Measurements from ENCODE around the gene RPL13.
"Not testable (repeated sequence)": the region's sequence is repeated elsewhere in the genome, so short reads cannot be mapped to it uniquely, and the experiment has no call there.

The RPL13 gene

DNA sequence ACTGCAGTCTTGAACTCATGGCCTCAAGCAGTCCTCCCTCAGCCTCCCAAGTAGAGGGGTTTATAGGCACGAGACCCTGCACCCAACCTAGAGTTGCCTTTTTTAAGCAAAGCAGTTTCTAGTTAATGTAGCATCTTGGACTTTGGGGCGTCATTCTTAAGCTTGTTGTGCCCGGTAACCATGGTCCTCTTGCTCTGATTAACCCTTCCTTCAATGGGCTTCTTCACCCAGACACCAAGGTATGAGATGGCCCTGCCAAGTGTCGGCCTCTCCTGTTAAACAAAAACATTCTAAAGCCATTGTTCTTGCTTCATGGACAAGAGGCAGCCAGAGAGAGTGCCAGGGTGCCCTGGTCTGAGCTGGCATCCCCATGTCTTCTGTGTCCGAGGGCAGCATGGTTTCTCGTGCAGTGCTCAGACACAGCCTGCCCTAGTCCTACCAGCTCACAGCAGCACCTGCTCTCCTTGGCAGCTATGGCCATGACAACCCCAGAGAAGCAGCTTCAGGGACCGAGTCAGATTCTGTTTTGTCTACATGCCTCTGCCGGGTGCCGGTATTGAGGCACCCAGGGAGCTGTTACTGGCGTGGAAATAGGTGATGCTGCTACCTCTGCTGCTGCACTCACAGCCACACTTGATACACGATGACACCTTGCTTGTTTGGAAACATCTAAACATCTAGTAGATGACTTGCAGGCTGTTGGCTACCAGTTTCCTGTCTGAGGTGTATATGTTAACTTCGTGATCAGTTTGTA lies 3.3 kb downstream of the RPL13 start:
- no peak for DNase-seq

DNA sequence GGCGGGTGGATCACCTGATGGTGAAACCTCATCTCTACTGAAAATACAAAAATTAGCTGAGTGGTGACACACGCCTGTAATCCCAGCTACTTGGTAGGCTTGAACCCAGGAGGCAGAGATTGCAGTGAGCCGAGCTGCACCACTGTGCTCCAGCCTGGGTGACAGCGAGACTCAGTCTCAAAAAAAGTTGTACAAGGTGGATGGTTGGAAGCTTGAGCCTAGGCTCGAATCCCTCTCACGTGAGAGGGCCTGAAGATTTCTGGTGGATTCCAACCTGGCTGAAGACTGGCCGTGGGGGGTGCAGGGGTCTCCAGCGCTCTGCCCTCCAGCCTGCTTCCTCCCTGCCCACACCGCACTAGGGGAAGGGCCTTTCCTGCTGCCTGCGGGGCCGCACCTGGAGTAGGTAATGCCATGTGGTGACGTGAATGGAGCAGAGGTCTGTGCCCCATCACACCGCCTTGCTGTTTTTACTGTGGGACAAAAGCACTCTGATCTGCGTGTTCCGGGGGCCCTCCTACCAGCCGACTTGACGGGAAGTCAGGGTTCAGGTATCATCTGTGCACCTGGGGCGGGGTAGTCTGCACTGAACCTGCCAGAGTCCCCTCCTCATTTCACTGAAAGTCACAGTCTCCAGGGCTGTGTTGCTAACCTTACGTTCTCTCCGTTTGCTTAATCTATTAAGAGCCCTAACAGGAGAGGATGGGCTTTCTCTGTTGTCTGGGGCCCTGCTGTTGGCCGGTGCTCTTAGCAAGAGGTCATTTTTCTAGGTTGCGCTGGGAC lies 4.2 kb downstream of the RPL13 start:
- DNase-seq, result no peak

DNA sequence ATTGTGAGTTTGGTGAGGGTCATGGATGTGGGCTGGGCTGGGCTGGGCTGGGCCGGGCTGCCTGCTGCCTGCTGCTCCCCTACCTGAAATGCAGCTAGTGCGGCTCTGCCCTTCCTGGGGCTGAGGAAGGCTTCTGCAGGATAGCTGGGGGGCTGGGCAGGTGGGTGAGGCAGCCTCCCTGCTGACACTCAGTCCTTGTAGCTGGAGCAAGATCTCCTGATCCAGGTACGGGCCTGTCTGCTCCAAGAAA lies 4.7 kb downstream of the RPL13 start:
- DNase-seq, result no peak

DNA sequence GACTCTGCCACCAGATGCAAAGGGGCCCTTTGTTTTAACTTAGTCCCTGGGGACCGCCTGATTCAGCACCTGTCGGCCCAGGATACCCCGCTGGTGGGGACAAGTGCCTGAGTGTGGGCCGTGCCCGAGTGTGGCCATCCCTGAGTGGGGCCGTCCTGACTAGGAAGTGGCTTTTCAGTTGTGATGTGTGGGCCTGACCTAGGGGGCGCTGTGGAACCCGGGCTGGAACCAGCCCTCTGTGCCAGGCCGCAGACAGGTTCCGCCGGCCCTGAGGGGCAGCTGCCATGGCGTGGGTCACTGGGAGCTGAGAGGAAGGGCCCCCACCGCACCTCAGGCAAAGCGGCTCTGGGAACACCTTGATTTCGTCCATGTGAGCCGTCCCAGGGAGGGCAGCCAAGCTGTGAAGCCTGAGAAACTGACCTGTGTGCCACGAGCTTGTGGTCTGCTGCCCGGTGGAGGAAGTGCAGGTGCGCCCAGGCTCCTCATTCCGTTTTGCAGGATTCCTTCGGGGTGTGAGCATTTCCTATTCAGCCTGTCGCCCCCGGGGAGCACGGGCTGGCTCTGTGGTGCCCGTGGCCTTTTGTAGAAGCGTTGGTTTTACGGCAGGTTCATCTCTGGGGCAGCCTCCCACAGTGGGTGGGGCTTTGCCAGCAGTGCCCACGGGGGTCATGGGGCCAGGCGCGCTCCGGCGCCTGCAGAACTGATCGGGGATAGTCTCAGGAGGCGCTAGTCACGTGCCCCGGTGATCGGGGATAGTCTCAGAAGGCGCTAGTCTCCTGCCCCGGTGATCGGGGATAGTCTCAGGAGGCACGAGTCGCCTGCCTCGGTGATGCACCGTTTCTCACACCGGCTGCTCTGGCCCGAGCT lies 5.3 kb downstream of the RPL13 start:
- DNase-seq, result peak in 2 of 5 donors; percentile 31 to 48

DNA sequence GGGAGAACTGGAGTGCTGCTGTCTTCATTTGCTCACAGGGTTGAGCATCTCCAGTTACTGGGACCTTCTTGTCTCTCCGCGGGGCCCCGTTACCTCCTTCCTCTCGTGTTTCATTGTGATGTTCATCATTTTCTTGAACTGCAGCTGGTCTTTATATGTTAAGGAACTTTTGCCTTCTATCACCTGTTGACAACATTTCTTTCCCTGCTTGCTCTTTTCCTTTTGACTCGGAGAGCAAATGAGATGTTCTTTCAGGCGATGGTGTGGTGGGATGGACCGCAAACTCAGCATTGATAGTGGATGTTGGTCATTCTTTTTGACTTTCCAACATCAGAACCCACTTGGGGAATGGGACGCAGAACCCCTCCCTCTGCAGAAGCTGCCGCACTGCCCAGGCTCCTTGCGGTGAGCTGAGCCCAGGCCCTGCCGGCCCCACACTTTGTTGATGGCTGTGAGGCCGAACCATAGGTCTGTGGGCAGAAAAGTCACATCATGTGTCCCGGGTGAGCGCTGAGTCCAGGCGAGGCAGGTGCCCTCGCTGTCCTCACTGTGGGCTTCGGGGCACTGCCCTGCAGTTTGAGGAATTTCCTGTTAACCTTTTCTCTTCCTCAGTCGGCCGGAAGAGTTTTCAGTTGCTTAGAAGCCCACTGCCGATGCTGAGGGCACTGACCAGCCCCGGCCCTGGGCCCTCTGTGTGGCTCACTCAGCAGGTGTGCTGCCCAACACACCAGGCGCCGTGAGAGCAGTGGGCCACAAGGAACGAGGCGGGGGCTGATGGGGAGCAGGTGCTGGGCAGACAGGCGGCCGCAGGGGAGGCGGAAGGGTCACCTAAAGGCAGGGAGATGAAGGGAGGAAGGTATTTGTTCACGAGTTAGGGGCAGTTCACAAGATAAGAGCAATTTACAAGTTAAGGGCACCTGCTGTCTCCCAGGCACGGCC lies 7.4 kb downstream of the RPL13 start:
- DNase-seq, result no peak

DNA sequence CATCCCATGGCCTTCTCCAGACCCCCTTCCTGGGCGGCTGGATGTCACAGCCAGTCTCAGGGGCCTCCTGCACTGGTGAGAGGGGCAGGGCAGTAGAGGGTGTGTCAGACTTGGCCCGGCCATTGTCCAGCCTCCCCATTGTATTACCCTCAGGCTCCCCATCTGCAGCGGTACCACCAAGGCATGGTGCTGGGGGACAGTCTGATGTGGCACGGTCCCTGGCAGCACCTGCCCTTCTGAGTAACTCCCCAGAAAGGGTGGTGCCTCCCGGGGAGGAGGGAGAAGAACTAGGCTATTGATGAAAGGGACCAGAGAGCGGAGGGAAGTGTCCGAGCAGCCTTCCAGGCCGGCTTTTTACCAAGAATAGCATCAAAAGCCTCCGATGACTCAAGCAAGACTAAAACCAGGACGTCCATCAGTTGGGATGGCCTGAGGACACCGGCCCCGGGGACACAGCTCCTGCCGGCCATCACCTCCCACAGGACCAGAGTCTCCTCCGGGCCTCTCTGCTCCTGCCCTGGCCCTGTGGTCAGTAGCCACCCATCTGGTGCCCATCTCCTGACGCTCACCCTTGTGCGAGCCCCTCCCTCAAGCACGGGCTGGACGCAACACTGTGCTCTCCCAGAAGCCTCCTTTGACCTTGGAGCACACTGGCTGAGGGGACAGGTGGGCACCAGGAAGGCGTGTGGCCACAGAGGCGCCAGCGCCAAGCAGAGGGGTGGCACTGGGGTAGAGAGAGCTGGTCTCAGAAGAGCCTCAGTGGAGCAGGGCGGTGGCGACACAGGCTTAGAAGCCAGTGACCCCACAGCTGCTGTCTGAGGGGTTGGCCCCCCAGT lies 9.2 kb downstream of the RPL13 start:
- no peak for DNase-seq

DNA sequence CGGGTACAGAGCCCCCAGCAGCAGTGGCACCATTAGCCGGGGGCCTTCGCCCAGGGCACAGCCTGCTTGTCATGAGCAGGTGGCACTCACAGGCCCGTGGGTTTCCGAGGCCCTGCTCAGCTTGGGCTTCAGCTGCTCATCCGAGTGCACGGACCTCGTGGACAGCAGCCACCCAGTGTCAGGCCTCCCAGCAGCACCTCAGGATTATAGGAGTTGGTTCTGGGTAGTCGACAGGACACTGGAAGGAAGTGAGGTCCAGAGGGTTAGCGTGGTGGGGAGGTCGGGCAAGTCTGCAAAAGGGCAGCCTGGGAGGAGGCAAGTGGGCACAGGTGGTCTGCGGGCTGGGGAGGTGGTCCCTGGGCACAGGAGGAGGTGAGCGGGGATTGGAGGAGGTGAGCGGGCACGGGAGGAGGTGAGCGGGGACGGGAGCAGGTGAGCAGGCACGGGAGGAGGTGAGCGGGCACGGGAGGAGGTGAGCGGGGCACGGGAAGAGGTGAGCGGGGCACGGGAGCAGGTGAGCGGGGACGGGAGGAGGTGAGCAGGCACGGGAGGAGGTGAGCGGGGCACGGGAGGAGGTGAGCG lies 10.0 kb downstream of the RPL13 start:
- no peak for DNase-seq

DNA sequence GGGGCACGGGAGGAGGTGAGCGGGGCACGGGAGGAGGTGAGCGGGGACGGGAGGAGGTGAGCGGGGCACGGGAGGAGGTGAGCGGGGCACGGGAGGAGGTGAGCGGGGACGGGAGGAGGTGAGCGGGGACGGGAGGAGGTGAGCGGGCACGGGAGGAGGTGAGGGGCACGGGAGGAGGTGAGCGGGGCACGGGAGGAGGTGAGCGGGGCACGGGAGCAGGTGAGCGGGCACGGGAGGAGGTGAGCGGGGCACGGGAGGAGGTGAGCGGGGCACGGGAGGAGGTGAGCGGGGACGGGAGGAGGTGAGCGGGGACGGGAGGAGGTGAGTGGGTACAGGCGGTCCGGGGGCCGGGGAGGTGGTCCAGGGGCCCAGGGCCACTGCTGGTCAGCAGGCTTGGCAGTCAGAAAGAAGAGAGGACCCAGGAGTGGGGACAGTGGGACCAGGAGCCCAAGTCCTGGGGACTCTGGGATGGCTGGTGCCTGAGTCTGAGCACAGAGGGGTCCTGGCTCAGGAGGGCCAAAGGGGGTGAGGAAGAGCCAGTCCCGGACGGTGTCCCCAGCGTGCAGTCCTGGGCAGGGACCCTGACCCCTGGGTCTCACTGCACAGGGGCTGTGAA lies 10.6 kb downstream of the RPL13 start:
- DNase-seq, result not testable (repeated sequence)

DNA sequence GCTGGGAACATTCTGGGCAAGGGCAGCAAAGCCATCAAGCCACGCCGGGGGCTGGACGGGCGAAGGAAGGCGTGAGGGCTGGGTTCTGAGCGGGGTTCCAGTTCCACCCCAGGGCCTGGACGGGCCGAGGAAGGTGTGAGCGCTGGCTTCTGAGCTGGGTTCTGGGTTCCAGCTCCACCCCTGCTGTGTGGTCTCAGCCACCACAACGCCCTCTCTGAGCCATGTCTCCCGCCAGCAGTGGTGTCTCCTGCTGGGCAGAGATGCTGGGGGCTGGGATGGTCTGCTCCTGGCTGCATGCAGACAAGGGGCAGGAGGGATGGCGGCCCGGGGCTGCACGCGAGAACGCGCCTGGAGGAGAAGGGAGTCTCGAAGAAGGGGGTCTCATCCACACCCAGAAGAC lies 11.2 kb downstream of the RPL13 start:
- DNase-seq, result no peak

DNA sequence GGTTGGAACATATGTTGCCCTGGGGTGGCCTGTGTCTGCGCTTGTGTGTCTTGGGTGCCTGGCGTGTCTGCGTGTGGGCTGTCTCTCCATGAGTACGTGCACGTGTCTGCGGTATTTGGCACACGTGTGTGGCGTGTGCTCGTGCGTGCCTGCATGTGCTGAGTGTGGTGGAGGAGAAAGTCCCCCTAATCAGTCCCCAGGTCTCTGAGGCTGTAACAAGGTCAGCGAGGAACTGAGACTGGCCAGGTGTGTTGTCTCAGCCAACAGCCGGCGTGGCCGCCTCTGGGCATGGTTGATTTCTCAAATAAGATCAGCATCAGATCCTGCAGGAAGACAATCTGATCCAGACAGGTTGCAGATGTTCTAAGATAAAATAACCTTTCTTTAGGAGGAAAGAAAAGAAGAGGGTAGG lies 11.6 kb downstream of the RPL13 start:
- DNase-seq, result no peak

DNA sequence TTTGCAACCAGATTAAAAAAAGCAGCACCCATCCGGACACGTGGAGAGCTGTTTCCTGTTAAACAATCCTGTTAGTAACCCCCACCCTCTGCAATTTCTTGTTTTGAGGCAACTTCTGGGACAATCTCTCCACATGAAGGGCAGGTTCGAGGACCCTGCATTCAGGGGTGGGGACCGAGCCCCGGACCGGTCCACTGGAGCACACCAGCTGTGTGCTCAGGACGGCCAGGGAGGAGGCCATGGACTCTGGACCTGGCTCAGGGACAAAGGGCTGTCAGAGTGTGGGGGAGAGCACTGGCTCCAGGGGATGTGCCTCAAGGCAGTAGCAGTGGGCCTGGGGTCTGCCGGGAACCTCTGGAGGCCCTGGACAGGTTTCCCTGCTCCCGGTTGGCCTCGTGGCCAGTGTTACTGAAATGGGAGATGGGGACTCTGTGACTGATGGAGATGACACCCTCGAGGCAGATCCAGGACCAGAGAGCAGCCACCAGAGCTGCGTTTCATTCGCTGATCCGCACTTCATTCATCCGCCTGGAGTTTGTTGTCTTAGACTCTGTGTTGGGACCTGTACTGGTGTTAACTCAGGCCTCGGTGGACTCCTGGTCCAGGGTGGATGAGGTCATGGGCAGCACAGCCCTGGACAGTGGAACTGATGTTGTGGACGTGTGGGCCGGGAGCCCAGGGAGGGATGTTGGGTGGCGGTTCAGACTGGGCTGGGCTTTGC lies 12.2 kb downstream of the RPL13 start:
- no peak for DNase-seq

DNA sequence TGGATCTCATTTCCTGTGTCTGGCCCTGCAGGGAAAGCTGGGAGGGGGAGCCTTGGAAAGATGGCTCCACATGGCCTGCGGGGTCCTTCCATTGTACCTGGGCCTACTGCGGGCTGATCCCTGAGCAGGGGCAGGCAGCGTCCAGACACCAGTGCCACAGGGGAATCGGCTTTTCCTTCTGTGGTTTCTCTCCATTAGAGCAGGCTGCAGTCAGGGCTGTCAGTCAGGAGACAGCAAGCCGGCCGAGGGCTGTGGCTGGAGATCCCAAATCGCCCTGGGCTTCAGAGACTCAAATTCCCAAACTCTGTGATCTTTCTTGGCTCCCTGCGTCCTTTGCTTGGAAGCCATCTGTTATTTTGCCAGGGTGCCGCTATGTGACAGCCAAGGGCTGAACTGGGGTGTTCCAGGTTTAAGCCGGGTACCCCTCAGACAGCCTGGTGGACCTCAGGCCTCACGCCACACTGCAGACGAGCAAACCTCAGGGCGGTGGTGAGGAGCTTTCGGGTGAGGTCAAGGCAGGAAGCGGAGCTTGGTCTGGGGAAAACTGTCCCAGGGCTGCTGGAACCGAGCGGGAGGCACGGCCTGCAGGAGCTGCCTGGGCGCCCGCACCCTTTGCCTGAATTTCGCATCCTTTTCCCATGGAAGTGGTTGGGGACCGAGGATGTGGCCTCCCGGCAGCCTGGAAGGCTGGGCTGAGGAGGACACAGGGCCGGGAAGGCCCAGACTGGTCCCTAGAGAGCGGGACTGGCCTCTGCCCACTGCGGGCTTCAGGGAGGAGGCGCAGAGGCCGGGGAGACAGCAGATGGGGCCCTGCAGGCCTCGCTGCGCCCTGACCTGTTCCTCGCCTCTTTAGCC lies 13.6 kb downstream of the RPL13 start:
- DNase-seq, result no peak

DNA sequence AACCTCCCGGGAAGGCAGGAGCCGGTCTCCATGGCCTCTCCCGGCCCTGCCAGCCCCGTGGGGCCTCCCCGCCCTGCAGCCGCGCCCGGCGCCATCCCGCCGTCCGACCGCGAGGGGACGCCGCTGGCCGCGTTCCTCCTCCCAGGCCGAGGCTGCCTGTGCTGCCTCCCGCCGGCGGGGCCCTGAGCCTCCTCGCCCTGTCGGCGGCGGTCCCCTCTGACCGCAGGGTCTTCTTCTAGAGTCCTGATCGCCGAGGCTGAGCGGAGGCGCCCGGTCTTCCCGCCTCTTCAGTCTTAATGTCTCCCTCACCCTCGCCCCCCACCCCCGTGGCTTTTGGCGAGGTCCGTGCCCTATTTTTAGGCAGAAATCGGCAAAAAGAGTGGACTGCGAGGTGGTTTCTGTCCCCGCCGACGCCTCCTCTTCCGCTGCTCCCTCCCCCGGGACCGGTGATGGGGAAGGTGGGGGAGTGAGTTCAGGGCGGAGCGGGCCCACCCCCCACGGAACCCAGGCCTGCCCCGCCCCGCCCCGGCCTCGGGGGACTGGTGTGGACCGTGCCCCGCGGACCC lies 14.3 kb downstream of the RPL13 start:
- peak in 3 of 5 donors; percentile 38 to 52 (median 50) for DNase-seq

DNA sequence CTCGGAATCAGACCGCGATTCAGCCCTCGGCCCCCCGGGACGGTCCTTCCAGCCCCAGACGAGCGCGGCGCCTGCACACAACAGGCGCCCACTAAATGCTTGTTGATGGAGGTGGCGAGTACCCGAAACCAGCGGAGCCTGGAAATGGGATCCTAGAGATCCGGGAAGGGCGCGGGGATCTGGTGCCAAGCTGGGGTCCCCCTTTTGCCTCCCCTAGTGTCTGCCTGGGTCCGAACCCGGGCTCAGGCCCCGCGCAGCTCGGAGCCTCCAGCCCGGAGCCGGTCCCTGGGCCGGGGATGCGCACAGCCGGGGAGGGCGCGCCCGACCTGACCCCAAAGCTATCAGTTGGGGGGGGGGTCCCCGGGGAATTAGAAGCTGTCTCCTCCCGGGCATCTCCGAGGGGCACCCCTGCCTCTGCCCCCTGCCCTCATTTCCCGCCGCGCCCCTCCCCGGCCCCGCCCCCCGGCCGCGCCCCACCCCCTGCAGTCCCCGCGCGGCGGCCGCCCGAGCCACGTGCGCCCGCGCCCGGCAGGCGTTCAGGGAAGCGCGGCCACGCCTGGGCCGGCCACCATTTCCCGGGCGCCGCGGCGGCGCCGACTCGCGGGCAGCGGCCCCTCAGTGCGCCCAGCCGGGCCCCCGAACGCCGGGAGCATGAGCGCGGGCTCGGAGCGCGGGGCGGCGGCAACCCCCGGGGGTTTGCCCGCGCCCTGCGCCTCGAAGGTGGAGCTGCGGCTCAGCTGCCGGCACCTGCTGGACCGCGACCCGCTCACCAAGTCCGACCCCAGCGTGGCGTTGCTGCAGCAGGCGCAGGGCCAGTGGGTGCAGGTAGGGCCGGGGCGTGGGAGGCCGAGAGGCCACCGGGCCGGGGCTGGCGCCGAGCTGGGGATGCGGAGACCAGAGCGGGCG lies 15.0 kb downstream of the RPL13 start, which contains the start of gene CPNE7:
Gene CPNE7, plus strand, starts transcription at position 512 of the 906 bp plus-strand sequence. Its CDS starts 140 bp downstream, at position 652.
- DNase-seq, result no peak

DNA sequence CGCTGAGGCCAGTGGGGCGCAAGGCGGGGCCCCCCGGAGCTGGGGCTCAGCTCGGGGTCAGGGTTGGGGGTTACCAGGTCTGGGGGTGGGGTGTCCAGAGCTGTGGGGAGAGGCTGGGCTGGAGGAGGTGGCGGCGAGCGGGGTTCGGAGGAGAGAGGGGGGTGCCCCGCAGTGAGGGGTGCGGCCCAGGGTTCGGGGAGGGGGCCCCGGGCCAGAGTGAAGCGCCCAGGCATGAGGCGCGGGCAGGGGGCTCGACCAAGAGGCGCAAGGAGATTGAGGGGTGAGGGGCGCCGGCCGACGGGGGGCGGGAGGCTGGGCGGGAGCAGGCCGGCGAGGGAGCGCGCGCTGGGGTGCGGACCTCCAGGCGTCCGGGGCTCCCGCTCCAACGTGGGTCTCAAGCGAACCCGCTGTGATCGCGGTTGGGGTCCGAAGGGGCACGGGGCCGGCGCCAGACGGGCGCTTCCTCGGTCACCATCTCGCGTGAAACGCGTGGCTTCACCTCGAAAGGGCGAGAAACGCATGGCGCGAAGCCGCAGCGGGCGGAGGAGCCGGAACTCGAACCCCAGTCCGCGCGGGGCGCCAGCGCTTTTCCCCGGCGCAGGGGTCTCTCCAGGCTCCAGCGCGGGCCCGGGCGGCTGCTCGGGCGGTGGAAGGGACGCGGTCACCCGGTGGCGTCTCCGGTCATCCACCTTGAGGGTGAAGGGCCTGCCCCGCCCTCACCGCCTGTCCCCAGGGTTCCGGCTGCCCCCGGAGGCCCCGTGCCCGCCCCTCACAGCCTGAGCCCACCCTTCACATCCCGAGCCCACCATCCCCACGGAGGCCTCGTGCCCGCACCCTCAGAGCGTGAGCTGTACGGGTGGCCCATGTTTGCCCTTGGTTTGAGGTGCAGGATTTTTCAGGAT lies 15.9 kb downstream of the RPL13 start:
- no peak for DNase-seq

Measured in T-helper 1 cell (primary cell).